Measurements from ENCODE around the gene CRLF1.

The CRLF1 gene

DNA sequence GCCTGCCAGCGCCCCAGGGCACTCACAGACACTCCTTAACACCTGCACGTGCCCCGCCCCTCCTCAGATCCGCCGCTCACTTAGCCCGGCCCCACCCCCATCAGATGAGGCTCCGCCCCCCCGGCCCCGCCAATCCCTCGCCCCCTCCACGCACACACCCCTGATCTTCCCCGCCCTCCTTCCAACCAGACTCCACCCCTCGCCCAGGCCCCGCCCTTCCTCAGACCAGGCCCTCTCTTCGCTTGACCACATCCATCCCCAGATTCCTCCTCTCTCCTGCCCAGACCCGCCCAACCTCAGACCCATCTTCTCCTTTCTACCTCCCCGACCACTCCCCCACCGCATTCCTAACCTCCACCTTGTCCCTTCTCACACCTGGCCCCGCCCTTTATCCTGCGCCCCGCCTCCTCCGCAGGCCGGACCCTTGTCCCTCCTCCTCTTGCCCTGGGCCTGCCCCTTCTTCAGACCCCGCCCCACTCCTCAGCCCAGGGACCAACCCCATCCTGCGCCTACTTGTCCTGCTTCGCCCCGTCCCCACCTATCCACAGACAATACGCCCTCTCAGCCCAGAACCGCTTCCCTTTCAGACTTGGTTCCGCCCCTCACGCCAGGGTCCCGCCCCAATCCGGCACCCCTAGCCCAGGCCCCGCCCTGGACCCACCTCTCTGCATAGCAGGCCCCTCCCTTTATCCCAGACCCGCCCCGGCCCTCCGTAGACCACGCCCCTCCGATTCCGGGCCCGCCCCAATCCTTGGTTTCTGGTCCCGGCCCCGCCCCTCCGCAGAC lies 29.8 kb upstream of the CRLF1 start:
- DNase-seq (ENCODE audit: low read depth) = peak; percentile 98

DNA sequence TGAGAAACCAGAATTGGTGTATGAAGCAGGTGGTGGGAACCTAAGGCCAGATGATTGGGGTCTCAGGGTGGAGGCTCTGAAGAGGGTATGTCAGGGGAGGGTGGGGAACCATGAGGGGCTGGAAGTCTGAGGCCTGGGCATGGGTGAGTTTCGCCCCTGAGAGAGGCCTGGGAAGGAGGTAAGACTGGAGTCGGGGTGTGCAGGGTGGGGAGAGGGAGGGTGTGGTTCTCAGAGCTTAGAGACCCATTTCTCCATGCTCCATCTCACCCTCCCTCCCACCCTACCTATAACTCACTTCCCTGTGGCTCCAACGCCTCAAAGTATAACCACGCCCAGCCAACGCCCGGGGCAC lies 29.2 kb upstream of the CRLF1 start:
- DNase-seq (ENCODE audit: low read depth) = no peak

DNA sequence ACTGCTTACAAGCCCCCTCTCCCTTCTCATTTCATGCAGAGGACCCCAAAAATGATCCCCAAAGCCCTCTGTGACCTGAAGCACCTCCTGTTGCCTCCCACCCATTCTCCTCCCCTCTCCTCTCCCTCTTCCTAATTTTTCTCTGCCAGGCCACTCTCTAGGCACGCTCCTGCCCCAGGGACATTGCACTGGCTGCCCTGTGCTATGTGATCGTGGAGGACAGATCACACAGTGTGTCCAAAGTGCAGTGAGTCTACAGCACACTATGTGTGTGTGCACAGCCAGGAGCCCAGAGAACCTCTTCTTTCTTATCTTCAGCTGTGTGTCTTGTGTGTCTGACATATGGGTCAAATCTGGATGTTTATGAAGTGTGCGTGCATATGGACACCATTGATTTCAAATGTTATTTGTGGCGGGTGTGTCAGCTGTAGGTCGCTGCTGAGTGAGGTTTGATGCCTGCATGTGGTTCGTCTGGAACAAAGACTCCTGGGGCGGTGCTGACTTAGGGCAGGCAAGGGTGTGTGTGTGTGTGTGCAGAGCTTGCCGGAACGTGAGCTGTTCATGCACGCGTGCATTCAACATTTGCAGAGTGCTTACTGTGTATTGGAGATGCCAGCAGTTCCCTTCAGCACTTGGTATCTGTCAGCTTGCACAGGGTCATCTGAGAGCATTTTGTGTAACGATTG lies 28.2 kb upstream of the CRLF1 start:
- DNase-seq (ENCODE audit: low read depth) = no peak

DNA sequence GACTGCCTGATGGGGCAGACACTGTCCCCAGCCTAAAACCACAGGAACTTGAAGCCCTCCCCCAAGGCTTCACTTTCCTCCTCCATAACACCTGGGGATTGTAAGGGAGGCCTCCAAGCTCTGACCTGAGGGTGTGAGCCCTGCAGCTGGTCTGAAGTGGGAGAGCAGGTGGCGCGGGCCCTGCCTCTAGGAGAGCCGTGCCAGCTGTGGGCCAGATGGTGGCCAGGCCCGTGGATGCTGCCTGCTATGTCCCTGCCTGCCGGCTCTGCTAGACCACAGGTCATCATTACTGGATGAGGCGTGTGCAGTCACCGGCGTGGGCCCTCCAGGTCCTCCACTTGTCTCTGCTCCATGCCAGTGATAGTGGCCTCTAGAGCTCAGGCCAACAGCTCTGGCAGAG lies 26.7 kb upstream of the CRLF1 start:
- no peak for DNase-seq (ENCODE audit: low read depth)

DNA sequence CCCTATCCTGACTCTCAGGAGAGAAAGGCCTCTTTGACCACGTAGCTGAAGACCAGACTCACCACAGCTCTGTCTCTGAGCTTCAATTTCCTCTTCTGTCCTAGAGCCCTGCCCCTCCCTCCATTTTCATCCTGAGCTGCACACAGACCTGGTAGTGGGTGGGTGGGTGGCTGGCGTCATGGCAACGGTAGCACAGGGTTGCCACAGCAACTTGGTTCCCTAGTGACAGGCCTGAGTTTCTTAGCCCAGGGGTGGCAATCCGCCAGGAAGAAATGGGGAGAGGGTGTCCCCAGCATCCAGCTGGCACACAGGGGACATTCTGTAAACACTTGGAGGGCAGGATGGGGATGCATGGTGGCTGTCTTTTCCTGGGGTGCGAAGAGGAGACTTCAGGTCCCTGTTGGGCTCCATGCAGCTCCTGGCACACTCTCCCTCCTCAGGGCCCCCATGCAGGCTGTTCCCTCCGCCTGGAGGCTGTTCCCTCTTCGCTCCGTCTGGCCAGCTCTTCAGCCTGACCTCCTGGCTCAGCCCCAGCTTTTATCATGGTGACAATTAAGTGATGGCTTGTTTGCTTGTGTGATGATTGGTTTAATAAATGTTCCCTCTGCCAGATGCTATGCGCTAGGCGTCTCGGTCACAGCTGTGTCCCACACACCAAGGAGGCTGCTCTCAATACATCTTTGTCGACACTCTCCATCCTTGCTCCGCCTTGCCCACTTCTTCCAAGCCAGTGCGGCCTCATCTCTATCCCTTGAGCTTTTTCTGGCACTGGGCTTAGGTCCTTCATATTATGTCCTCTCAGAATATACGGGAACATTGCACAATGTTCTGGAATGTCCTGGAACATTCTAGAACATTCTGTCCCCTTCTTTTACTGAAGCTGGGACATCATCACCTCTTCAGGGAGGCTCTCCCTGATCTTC lies 22.8 kb upstream of the CRLF1 start:
- DNase-seq (ENCODE audit: low read depth) = no peak

DNA sequence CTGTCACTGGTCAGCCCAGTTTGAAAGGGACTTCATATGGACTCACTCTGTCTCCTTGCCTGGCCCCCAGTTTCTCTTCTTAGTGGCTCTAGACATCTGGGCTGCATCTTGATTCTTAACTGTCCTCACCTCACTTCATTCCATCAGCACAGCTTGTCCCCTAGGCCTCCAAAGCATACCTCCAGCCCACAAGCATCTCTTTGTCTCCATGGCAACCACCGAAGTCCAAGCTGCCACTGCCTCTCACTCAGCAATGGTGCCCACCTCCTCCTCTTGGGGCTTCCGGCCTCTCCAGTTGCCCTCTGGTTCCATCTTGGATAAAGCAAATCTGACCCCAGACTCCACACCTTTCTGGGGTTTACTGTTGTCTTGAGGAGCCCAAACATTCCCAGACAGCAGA lies 20.3 kb upstream of the CRLF1 start:
- no peak for DNase-seq (ENCODE audit: low read depth)

DNA sequence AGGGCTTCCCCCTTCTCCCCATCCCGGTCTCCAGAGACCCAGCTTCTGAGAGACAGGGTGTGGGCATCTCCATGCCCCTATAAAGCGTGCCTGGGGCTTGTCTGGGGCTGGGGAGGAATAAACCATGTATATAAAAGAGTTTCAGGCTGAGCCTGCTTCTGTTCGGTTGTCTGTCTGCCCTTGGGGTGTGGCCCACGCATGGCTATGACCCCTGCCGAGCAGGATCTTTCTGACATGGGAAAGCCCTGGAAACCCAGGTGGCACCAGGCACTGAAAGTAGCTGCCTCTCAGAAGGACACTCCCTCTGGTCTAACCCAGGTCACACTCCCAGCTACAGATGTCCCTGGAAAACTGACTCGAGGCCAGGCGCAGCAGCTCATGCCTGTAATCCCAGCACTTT lies 14.3 kb upstream of the CRLF1 start:
- no peak for DNase-seq (ENCODE audit: low read depth)

DNA sequence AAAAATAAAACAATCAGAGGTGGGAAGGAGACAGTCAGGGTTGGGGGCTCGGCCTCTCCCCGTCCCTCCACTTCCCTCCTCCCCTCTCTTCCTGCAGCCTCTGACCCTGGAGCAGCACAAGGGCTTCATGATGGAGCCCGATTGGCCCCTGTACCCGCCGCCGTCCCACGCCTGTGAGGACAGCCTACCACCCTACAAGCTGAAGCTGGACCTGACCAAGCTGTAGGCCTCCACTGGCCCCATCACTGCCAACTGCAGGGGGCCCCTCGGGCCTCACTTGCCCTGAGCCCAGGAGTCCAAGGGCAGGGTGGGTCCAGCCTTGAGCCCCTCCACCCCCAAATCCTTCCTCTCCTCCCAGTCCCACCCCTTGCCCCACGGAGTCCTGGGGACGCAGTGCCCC lies 13.7 kb upstream of the CRLF1 start:
- DNase-seq (ENCODE audit: low read depth) = no peak

DNA sequence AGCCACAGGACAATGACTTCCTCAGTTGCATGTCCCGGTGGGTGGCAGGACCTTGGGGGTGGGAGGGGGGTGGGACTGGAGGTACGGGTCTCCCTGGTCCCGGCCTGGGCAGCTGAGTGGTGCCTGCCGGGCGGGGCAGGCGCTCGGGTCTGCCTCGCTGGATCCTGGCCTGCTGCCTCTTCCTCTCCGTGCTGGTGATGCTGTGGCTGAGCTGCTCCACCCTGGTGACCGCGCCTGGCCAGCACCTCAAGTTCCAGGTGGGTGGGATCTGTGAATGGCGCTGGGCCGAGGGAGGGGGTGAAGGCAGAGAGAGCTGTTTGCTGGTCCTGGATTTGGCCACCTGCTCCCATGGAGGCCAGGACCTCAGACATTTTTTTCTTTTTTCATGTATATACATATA lies 11.6 kb upstream of the CRLF1 start:
- DNase-seq (ENCODE audit: low read depth) = no peak

DNA sequence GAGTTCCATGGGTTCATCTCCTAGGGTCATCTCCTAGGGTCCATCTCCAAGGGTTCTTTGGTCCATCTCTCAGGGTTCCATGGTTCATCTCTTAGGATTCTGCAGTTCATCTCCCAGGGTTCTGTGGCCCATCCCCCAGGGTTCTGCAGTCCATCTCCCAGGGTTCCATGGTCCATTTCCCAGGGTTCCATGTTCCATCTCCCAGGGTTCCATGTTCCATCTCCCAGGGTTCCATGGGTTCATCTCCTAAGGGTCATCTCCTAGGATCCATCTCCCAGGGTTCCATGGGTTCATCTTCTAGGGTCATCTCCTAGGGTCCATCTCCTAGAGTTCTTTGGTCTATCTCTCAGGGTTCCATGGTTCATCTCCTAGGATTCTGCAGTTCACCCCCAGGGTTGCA lies 11.0 kb upstream of the CRLF1 start:
- no peak for DNase-seq (ENCODE audit: low read depth)

DNA sequence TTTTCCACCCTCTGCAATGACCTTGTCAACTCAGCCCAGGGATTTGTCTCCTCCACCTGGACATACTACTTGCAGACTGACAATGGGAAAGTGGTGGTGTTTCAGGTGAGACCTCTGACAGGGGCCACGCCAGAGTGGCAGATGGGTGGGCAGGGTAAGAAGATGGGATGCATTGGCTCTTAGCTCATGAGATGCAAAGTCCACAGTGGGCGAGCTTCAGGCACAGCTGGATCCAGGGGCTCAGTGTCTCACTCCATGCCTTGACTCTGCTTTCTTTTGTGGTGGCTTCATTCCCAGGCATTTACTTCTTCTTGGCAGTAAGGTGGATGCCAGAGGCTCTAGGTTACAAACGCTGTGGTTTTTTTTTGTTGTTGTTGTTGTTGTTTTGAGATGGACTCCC lies 9.4 kb upstream of the CRLF1 start:
- no peak for DNase-seq (ENCODE audit: low read depth)

DNA sequence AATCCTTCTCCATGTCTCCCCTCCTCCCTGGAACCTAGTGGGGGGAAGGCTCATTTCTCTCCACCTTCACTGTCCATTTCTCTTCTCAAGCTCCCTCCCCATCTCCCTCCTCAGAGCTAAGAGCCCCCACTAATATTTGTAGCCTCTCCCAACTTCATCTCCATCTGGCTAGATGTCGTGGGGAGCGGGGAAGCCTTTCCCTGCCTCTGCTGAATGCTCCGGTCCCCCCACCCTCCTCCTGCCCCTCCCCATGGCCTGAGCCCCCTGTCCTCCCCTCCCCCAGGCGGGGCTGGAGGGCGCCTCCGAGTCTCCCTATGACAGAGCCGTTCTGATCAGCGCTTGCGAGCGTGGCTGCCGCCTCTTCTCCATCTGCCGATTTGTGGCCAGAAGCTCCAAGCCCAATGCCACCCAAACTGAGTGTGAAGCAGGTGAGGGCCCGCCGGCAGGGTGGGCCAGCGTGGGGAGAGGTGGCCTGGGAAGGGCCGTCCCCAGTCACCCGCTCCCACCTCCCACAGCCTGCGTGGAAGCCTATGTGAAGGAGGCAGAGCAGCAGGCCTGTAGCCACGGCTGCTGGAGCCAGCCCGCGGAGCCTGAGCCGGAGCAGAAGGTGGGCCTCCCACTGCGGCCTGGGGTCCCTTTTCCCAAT lies 7.1 kb upstream of the CRLF1 start:
- no peak for DNase-seq (ENCODE audit: low read depth)

DNA sequence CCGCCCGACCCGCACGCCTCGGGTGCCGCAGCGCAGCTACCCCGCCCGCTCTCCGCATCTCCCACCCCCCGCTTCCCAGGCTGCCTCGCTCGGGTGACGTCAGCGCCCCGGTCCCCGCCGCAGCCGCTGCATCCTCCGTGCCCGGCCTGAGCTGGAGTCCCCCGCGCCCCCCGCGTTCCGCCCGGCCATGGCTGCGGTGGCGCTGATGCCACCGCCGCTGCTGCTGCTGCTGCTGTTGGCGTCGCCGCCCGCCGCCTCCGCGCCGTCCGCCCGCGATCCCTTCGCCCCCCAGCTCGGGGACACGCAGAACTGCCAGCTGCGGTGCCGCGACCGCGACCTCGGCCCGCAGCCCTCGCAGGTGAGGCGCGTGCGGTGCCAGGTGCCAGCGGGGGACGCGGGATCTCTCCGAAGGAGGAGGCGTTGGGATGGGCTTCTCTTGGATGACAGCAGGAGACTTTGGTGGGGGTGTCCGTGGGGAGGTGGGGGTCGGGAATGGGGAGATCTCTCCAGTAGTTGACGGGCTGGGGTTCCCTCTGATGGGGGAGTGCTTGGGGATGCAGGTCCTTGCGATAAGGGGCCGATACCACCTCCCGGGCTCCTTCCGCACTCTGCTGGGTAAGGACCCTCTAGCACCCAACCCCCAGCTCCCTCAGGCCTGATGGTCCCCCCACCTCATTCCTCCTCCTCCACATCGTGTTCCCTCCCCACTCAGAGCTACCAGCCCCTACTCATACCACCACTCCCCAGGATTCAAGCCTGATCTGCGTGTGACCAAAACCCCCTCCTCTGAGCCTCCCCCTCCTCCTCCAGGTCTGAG lies 6.4 kb upstream of the CRLF1 start, which contains the start of gene TMEM59L:
TSS of gene TMEM59L (plus strand) at position 99 of the 817 bp plus-strand sequence. CDS start at position 188, 89 bp downstream.
- DNase-seq (ENCODE audit: low read depth) = peak; percentile 26

DNA sequence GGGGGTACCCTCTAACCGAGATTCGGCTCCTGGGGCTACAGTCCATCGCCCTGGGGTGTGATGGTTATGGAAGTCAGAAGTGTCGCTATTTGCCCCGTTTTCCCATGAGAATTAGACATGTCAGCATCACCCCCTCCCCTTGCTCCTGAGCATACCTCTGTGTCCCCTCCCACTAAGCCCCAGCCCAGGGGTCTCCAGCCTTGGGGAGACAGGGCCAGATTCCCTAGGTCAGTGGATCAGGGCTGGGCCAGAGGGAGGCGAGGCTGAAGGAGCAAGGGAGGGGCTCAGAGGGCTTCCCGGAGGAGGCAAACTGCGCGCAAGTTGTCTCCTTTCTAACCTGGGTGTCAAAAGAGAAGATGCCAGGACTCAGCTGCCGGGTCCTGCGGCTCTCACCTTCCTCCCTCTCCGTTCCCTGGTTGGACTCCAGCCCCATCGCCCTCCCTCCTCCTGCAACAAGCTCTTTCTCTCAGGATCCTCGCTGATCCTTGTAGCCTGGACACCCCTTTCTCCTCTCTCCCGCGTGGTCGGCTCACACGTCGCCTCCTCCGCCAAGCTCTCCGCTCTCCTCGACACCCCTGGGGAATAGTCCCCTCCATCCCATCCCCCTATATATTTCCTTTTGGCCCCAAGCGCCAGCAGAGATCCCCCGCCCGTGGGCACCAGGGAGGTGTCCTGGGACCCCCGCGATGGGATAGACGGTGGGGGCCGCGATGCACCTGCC lies 5.6 kb upstream of the CRLF1 start:
- DNase-seq (ENCODE audit: low read depth) = no peak

DNA sequence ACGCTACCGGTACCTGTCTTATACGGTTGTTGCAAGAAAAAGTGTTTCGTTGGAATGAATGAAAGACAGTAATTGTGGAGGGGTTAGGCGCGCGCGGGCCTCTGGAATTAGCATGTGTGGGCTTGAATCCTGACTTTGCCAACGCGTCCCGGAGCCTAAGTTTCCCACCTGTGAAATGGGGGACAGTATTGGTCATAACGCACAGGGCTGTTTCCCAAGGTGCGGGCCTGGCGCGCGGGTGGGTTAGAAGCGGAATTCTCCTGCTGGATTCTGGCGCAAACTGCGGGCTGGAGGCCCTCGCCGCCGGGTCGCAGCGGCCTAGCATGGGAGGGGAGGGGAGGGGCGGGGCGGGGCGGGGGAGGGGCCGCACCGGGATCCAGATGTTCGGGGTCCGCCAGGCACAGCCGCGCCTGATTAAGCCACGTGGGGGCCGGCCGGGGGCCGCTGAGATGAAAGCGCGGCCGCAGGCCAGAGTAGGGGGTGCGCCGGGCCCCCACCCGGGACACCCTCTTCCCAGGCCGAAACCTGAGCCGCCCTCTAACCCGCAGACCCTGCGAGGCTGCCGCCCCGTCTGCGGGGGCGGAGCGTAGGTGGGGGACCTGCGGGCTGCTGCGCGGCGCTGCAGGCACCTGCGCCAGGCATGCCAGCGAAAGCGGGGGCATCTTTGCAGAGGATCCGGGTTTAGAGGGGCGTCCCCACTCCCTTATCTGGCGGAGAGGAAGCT lies 4.9 kb upstream of the CRLF1 start:
- DNase-seq (ENCODE audit: low read depth) = no peak

DNA sequence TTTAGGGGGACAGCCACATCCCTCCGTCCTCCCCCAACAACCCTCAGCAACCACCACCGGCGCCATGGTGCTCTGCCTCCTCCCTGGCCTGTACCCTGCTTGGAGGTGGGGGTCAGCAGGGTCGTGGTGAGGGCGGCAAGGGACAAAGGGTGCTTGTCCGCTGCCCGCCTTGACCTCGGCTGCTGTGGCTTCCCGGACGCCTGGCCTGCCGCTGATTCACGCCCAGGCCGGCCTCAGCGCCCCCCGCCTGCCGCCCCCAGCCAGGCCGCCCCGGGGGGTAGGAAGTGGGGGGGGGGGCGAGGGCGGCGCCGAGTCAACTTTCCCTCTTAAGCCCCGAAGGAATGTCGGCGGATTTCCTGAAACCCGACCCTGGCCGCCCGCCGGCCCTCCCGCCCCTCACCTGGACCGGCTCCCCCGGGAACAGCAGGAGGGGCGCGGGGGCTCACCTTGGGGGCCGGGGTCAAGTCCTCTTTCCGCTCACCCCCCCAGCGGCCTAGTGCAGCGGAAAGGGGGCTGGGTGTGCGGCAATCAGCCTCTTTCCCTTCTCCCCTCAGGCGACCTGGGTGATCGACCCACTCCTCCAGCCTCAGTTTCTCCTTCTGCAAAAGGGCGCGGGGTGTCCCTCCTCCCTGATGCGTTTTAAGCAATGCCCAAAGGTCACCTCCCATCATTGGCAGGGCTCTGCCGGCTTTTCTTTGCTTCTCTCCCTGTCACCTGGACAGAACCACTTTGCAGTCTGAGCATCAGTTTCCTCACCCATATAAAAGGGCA lies 4.1 kb upstream of the CRLF1 start:
- DNase-seq (ENCODE audit: low read depth) = no peak

DNA sequence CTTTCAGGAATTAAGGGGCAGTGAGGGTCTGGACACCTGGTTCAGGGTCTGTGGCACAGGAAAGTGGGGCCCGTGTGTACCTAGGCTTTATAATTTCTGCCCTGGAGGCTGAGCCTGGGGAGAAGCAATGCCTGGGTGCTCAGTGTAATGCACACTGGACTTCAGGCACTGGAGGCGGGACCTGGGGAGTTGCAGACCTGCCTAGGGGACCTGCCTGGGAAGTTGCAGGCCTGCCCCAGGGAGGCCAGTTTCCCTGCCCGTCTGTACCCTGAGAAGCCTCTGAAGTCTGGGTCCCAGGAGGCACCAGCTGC lies 3.6 kb upstream of the CRLF1 start:
- DNase-seq (ENCODE audit: low read depth) = no peak

DNA sequence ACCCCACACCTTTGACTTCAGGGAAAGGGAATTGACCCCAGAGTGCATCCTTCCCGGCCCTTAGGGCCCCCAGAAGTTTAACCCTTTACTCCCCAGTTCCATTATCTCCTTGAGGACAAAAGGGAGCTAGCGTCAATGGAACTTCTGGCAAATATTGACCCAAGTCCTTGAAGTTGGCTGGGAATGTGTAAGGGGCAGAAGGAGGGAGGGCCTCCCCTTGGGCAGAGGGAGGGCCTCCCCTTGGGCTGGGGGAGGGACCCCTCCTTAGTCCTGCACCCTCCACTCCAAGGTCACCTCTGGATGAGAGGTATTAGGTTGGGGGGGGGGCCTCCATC lies 3.1 kb upstream of the CRLF1 start:
- no peak for DNase-seq (ENCODE audit: low read depth)
